K562 (cell line): ENCODE results near the gene UBE2J2. TPM values are rescaled to one million over a fixed set of nuclear protein-coding genes. Genes with fewer than 3 reads are reported as not detected.
A peak's percentile ranks its signal among the peaks of the same experiment; 100 is the strongest.

Experiments used
- ATAC-seq: fragments of 200-7000 bp; cut with Tn5 transposase; 3 replicates; pipeline ENCODE4 v1.9.1; 2020; ENCODE audit warnings: moderate library complexity
- BruUV-seq: library from RNA; stranded (reverse); fragments of 400-500 nt; replicated peaks from 2 replicates; lab custom pipeline; 2021; lab: Mats Ljungman, UMichigan
- CTCF ChIA-PET: fragments of 300-600 bp; formaldehyde crosslinking; extraction: SDS; loops from one replicate; lab custom pipeline; 2021; ENCODE audit warnings: low intra/inter-chr PET ratio; lab: Yijun Ruan, JAX
- POLR2A ChIA-PET: fragments of 300-600, 350-650 bp; sonication (Branson Sonifier 250); formaldehyde crosslinking; extraction: SDS; loops from one replicate; lab custom pipeline; 2021; ENCODE audit warnings: antibody characterized with exemption, inconsistent platforms; lab: Yijun Ruan, JAX
- DNase-seq, 4 experiments: peaks; one replicate each; pipeline versions ENCODE4 v3.0.0 to v3.0.0-alpha.2; 2011 to 2018; ENCODE audit warnings: low spot score in 3 of 4, mixed read lengths in 3 of 4; ENCODE audit errors: extremely low read depth in 1 of 4
- FAIRE-seq: peaks from 2 replicates; lab custom pipeline; 2011; peaks lifted over from hg19 to GRCh38; lab: Jason Lieb, UNC
- H2AFZ ChIP-seq: 2 replicates; pipeline ENCODE4 v1.6.0; 2011; ENCODE audit warnings: low read depth, low read length, control low read depth, inconsistent platforms
- H3K27ac ChIP-seq: fragments of 200-600 bp; 3 replicates; pipeline ENCODE4 v1.8.0; 2011; ENCODE audit warnings: low read depth, mild to moderate bottlenecking, control low read depth, inconsistent platforms, low read length, moderate library complexity, mixed read lengths; ENCODE audit errors: extremely low read depth
- H3K27me3 ChIP-seq, 2 experiments: fragments of 300-600 bp in 1 of 2; 2 replicates in 1 of 2; 3 replicates in 1 of 2; pipeline versions ENCODE4 v1.6.0 to v1.8.0; 2011; ENCODE audit warnings: inconsistent platforms in 2 of 2, low read length in 2 of 2, mild to moderate bottlenecking in 1 of 2, mixed read lengths in 1 of 2, moderate library complexity in 1 of 2; ENCODE audit not compliant: control insufficient read depth in 2 of 2, insufficient read depth in 2 of 2
- H3K36me3 ChIP-seq: fragments of 300-600 bp; 3 replicates; pipeline ENCODE4 v1.8.0; 2011; ENCODE audit warnings: mild to moderate bottlenecking, low read length, inconsistent platforms; ENCODE audit not compliant: control insufficient read depth, insufficient read depth
- H3K4me1 ChIP-seq, 2 experiments: fragments of 200-600 bp in 1 of 2; replicated peaks in 1 of 2; 2 replicates in 1 of 2; 3 replicates in 1 of 2; pipeline versions ENCODE4 v1.5.1 to v1.8.0; 2011; ENCODE audit warnings: inconsistent platforms in 2 of 2, low read length in 2 of 2, mild to moderate bottlenecking in 1 of 2, mixed read lengths in 1 of 2, moderate library complexity in 1 of 2; ENCODE audit not compliant: control insufficient read depth in 2 of 2, insufficient read depth in 2 of 2
- H3K4me2 ChIP-seq: 2 replicates; pipeline ENCODE4 v1.6.1; 2011; ENCODE audit warnings: low read length, control low read depth, inconsistent platforms, mixed read lengths; ENCODE audit not compliant: insufficient read depth
- H3K4me3 ChIP-seq: fragments of 200-600 bp; sonication (generic), shearing (Covaris generic); 2 replicates; pipeline ENCODE4 v1.5.1; 2016; ENCODE audit warnings: control low read depth, inconsistent platforms
- H3K79me2 ChIP-seq: fragments of 200-600 bp; 3 replicates; pipeline ENCODE4 v1.8.0; 2011; ENCODE audit warnings: low read length, inconsistent platforms; ENCODE audit not compliant: control insufficient read depth, insufficient read depth
- H3K9ac ChIP-seq, 2 experiments: 2 replicates each; pipeline versions ENCODE4 v1.6.0 to v1.6.1; 2011; ENCODE audit warnings: low read depth in 2 of 2, low read length in 2 of 2, control low read depth in 1 of 2, inconsistent platforms in 1 of 2, mild to moderate bottlenecking in 1 of 2, mixed read lengths in 1 of 2; ENCODE audit not compliant: insufficient read depth in 1 of 2
- H3K9me1 ChIP-seq: one replicate; pipeline ENCODE4 v1.6.0; 2011; ENCODE audit warnings: inconsistent platforms, mild to moderate bottlenecking, low read length, moderate library complexity; ENCODE audit not compliant: control insufficient read depth, insufficient read depth
- H3K9me3 ChIP-seq: replicated peaks from 2 replicates; pipeline ENCODE4 v1.5.1; 2011; ENCODE audit warnings: low read depth, low read length, inconsistent platforms; ENCODE audit not compliant: control insufficient read depth, insufficient read depth
- H4K20me1 ChIP-seq: replicated peaks from 2 replicates; pipeline ENCODE4 v1.6.1; 2011; ENCODE audit warnings: low read length, inconsistent platforms, mixed read lengths; ENCODE audit not compliant: control insufficient read depth, insufficient read depth
- CC2D1A ChIP-seq: fragments of 450-650 bp; IDR thresholded peaks from 2 replicates; pipeline ENCODE4 v1.6.1; 2017; ENCODE audit warnings: mild to moderate bottlenecking
- KDM4B ChIP-seq, 2 experiments: fragments of 450-650 bp in 1 of 2; sonication (generic) in 1 of 2; IDR thresholded peaks; 2 replicates each; pipeline ENCODE4 v1.6.1; 2016 to 2017; ENCODE audit warnings: borderline replicate concordance in 2 of 2, antibody characterized with exemption in 1 of 2, low read depth in 1 of 2, mild to moderate bottlenecking in 1 of 2
- L3MBTL2 ChIP-seq: fragments of 450-650 bp; IDR thresholded peaks from 2 replicates; pipeline ENCODE4 v1.6.1; 2016; ENCODE audit warnings: mild to moderate bottlenecking, moderate library complexity
- LEF1 ChIP-seq: fragments of 450-650 bp; IDR thresholded peaks from 2 replicates; pipeline ENCODE4 v1.6.1; 2016; ENCODE audit warnings: mild to moderate bottlenecking
- MECOM ChIP-seq: fragments of 250-450 bp; sonication (Bioruptor Pico); IDR thresholded peaks from 2 replicates; pipeline ENCODE4 v1.8.0; 2022; ENCODE audit warnings: inconsistent platforms
- MXD1 ChIP-seq: fragments of 250-450 bp; sonication (Bioruptor Pico); IDR thresholded peaks from 2 replicates; pipeline ENCODE4 v1.8.0; 2021; ENCODE audit warnings: borderline replicate concordance, mild to moderate bottlenecking, moderate library complexity; ENCODE audit not compliant: poor library complexity, severe bottlenecking
- NR4A1 ChIP-seq, 2 experiments: fragments of 250-450 bp in 1 of 2; fragments of 450-650 bp in 1 of 2; sonication (Bioruptor Pico) in 1 of 2; IDR thresholded peaks; 2 replicates each; pipeline versions ENCODE4 v1.4.0 to v1.6.1; 2016 to 2020; ENCODE audit warnings: mild to moderate bottlenecking in 2 of 2, missing compliant biosample characterization in 1 of 2, missing genetic modification characterization in 1 of 2, moderate library complexity in 1 of 2
- PBX2 ChIP-seq, 2 experiments: IDR thresholded peaks in 1 of 2; conservative IDR thresholded peaks in 1 of 2; 2 replicates each; pipeline ENCODE4 v1.6.1; 2016; ENCODE audit warnings: low read depth in 2 of 2, mild to moderate bottlenecking in 1 of 2, missing compliant biosample characterization in 1 of 2, missing genetic modification characterization in 1 of 2, moderate library complexity in 1 of 2
- POLR3G ChIP-seq: IDR thresholded peaks from 2 replicates; pipeline ENCODE4 v1.6.1; 2011; ENCODE audit not compliant: insufficient read length, insufficient replicate concordance; ENCODE audit errors: extremely low read depth
- RB1 ChIP-seq: fragments of 450-650 bp; IDR thresholded peaks from 2 replicates; pipeline ENCODE4 v1.6.1; 2017; ENCODE audit warnings: low read depth, mild to moderate bottlenecking
- SMARCC2 ChIP-seq: fragments of 450-650 bp; IDR thresholded peaks from 2 replicates; pipeline ENCODE4 v1.6.1; 2017; ENCODE audit warnings: antibody characterized with exemption, moderate library complexity, mild to moderate bottlenecking, low read depth
- ZBTB34 ChIP-seq: fragments of 250-450 bp; sonication (Bioruptor Pico); IDR thresholded peaks from 2 replicates; pipeline ENCODE4 v1.8.0; 2021; ENCODE audit warnings: mild to moderate bottlenecking, moderate library complexity
- ZNF695 ChIP-seq: fragments of 450-650 bp; formaldehyde crosslinking; IDR thresholded peaks from 2 replicates; pipeline ENCODE4 v1.4.0; 2020; ENCODE audit warnings: mild to moderate bottlenecking, moderate library complexity
- WGBS: fragments of 100-300 bp; shearing (Covaris generic); methylation state at CpG from one replicate; pipeline ENCODE4 v1.1.6; 2016; ENCODE audit warnings: low coverage, mixed read lengths; ENCODE audit not compliant: insufficient coverage; ENCODE audit errors: missing lambda C conversion rate; 5-methylcytosine and 5-hydroxymethylcytosine counted together
- in situ Hi-C: fragments of 300-500 bp; cut with MboI; formaldehyde crosslinking; loops from 4 replicates; pipeline ENCODE4 v1.15.0; 2018; ENCODE audit warnings: inconsistent platforms, mixed read lengths
- intact Hi-C: fragments of 100-400 bp; cut with micrococcal nuclease; formaldehyde crosslinking; loops from 2 replicates; pipeline ENCODE4 v1.14.2; 2022
- polyA plus RNA-seq, 8 experiments: library from polyadenylated mRNA; depleted of rRNA in 4 of 8; stranded (reverse) in 5 of 8; unstranded in 3 of 8; fragments of >200 nt; fragmentation: Nextera tagmentation in 2 of 8; fragmentation: Illumina TruSeq in 1 of 8; extraction: Ambion mirVana in 2 of 8; extraction: Trizol in 1 of 8; gene quantifications; 2 replicates each; pipeline versions ENCODE4 v1.2.1 to v1.2.3, GENCODE V29; 2011 to 2014; ENCODE audit warnings: inconsistent platforms in 1 of 8, missing spikeins in 1 of 8
- total RNA-seq, 7 experiments: library from RNA; depleted of rRNA in 6 of 7; stranded (reverse); fragments of >200 nt in 6 of 7; fragmentation: Illumina TruSeq in 2 of 7; extraction: Trizol in 2 of 7; gene quantifications; 2 replicates each; pipeline versions ENCODE4 v1.2.1 to v1.2.3, GENCODE V29; 2011 to 2021; ENCODE audit warnings: low replicate concordance in 1 of 7
- TF ChIP-seq, protein P1 (sequence below): fragments of 250-450 bp; sonication (Bioruptor Pico); IDR thresholded peaks from 2 replicates; pipeline ENCODE4 v1.4.0; 2020; ENCODE audit warnings: mild to moderate bottlenecking

The UBE2J2 gene
- total and polyA plus RNA-seq, 9 of the 15 experiments (the other 6 are each of a cell fraction or from before 2014, with no cell fraction given) = 0.93 to 112 (median 75.5) TPM

GRCh38 chr1:1305300-1306069 is 31.8 kb upstream of the UBE2J2 start:
- peak; percentile 74 for ATAC-seq
- peaks cover 41 to 89% of the 10 kb centered on the region in 2 experiments for H3K4me1 ChIP-seq
- peaks cover 7% of the 10 kb centered on the region for H3K9me1 ChIP-seq
- H2AFZ ChIP-seq = peak overlapping the region; percentile 61; the same call in 1 of the 2 replicates
- H3K79me2 ChIP-seq = peaks cover 54% of the 10 kb centered on the region
- peaks cover 24% of the 10 kb centered on the region; the same call in 1 of the 2 replicates for H4K20me1 ChIP-seq
- H3K9ac ChIP-seq = peak overlapping the region; percentile 57 to 97
- peak; percentile 93 for FAIRE-seq
- H3K27ac ChIP-seq = peak overlapping the region; percentile 62
- H3K4me3 ChIP-seq = peak overlapping the region; percentile 94
- H3K36me3 ChIP-seq = peaks cover 18% of the 10 kb centered on the region
- in situ Hi-C loops = no loop called here
- DNase-seq = peak; percentile 82 to 97 (median 88)
- H3K27me3 ChIP-seq = no peaks in the 10 kb centered on the region
- H3K4me2 ChIP-seq = peak overlapping the region; percentile 75
- CTCF ChIA-PET = no interaction called here
- POLR2A ChIA-PET = interaction anchor here (0.6 to 1.4 kb wide), 5 partner anchors 9 to 278 kb away, joined by 3 to 7 read pairs (median 3); no protein-coding TSS in a partner anchor
- no peaks in the 10 kb centered on the region for H3K9me3 ChIP-seq
- 9% methylated on average over 24 of the region's 25 CpGs for WGBS
- intact Hi-C loops = loop anchor here (5.0 to 10.0 kb wide), 2 partner anchors 72 to 919 kb away; partner anchors contain the start of genes AURKAIP1 and SKI
- BruUV-seq = no TSS peak
- TF ChIP-seq, protein P1, sequence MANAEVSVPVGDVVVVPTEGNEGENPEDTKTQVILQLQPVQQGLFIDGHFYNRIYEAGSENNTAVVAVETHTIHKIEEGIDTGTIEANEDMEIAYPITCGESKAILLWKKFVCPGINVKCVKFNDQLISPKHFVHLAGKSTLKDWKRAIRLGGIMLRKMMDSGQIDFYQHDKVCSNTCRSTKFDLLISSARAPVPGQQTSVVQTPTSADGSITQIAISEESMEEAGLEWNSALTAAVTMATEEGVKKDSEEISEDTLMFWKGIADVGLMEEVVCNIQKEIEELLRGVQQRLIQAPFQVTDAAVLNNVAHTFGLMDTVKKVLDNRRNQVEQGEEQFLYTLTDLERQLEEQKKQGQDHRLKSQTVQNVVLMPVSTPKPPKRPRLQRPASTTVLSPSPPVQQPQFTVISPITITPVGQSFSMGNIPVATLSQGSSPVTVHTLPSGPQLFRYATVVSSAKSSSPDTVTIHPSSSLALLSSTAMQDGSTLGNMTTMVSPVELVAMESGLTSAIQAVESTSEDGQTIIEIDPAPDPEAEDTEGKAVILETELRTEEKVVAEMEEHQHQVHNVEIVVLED (CRISPR knock-in tag) = no peak
- TF ChIP-seq LEF1 (peak; percentile 34; the same call in 1 of the 2 replicates), NR4A1 (CRISPR knock-in tag; IDR thresholded peaks at IDR 0.05) (no peak), NR4A1 (tag; IDR thresholded peaks at IDR 0.05) (no peak), KDM4B (IDR thresholded peaks at IDR 0.05; ENCODE audit: borderline replicate concordance in 2 of 2, low read depth in 1 of 2) (no peak), L3MBTL2 (no peak), MXD1 (no peak), MECOM (CRISPR knock-in tag) (no peak), ZBTB34 (no peak), RB1 (no peak; the same call in 1 of the 2 replicates), ZNF695 (CRISPR knock-in tag) (no peak), PBX2 (CRISPR knock-in tag; IDR thresholded peaks at IDR 0.05; ENCODE audit: low read depth) (no peak), PBX2 (tag; conservative IDR thresholded peaks at IDR 0.05; ENCODE audit: low read depth) (no peak), POLR3G (no peak), CC2D1A (no peak), SMARCC2 (0 out of 2 replicates have a peak, but pooled peaks have one; percentile 32)
